ENCODE results near the gene ZNF772.

- TF ChIP-seq REST (IDR thresholded peaks at IDR 0.05; ENCODE audit: insufficient read depth in 1 of 2, low read depth in 2 of 2, low read length in 2 of 2) (no peak), TAF1 (IDR thresholded peaks at IDR 0.05; ENCODE audit: borderline replicate concordance, insufficient read depth, low read length) (no peak)
These were observed 56.3 kb downstream of the ZNF772 start for GRCh38 chr19:57421037-57421436.

All from PFSK-1 (cell line).